Tongue (tissue), 2 donors: Measurements from ENCODE around the gene TGIF2. TPM values are rescaled to one million over a fixed set of nuclear protein-coding genes. Genes with fewer than 3 reads are reported as not detected.

Experiments
- DNase-seq: peaks from one replicate; pipeline ENCODE4 v3.0.0-alpha.2; 2015
- total RNA-seq: library from RNA; depleted of rRNA; stranded (reverse); fragments of >200 nt; gene quantifications from one replicate; pipeline ENCODE4 v1.2.3, GENCODE V29; 2014

TGIF2 gene
- total RNA-seq, result 21.7 TPM

GRCh38 chr20:36573103-36573797 lies at the start of gene TGIF2:
Gene TGIF2, plus strand, starts transcription at chr20:36573597. Its CDS starts 5,178 bp downstream, at chr20:36578775.
- peak; percentile 96 for DNase-seq

- DNase-seq, result no peak
Observed at GRCh38 chr20:36525620-36526365, 47.6 kb upstream of the TGIF2 start.

GRCh38 chr20:36526521-36527011 lies 46.8 kb upstream of the TGIF2 start:
- no peak for DNase-seq

- no peak for DNase-seq
Observed at GRCh38 chr20:36527331-36528125, 45.9 kb upstream of the TGIF2 start.

- no peak for DNase-seq
Observed at GRCh38 chr20:36528176-36528874, 45.1 kb upstream of the TGIF2 start.

GRCh38 chr20:36528875-36529417 lies 44.5 kb upstream of the TGIF2 start:
- no peak for DNase-seq

GRCh38 chr20:36532388-36532787 lies 41.0 kb upstream of the TGIF2 start:
- no peak for DNase-seq

- DNase-seq, result no peak
Observed at GRCh38 chr20:36532822-36533221, 40.6 kb upstream of the TGIF2 start.

GRCh38 chr20:36538026-36538722 lies 35.2 kb upstream of the TGIF2 start:
- DNase-seq, result peak; percentile 51

GRCh38 chr20:36540551-36541211 lies 32.7 kb upstream of the TGIF2 start:
- DNase-seq, result no peak

GRCh38 chr20:36541227-36541767 lies 32.1 kb upstream of the TGIF2 start, which contains the start of gene MYL9:
Gene MYL9, plus strand, starts transcription at chr20:36541519. Its CDS starts 3,366 bp downstream, at chr20:36544885.
- peak; percentile 86 for DNase-seq

GRCh38 chr20:36541768-36542488 lies 31.5 kb upstream of the TGIF2 start:
- peak; percentile 66 for DNase-seq

- no peak for DNase-seq
Observed at GRCh38 chr20:36542516-36543183, 30.7 kb upstream of the TGIF2 start.

GRCh38 chr20:36543184-36544133 lies 29.9 kb upstream of the TGIF2 start:
- DNase-seq, result no peak

- DNase-seq, result peak; percentile 75
Observed at GRCh38 chr20:36544134-36545018, 29.0 kb upstream of the TGIF2 start.

GRCh38 chr20:36546111-36546736 lies 27.2 kb upstream of the TGIF2 start:
- DNase-seq, result no peak
